ENCODE results near the gene KATNB1. TPM values are rescaled to one million over a fixed set of nuclear protein-coding genes. Genes with fewer than 3 reads are reported as not detected.

The KATNB1 gene
- total RNA-seq, 1 experiment from 2014 or later, result 60.4 TPM

- ChIA-PET CTCF (interaction anchor here (1.3 to 1.7 kb wide), 2 partner anchors 9 to 11 kb away, joined by 5 to 7 read pairs; no protein-coding TSS in a partner anchor), POLR2A (no interaction called here)
Measured at GRCh38 chr16:57784334-57784733, 48.8 kb downstream of the KATNB1 start.

GRCh38 chr16:57785385-57785784 is 49.8 kb downstream of the KATNB1 start:
- H3K4me1 Mint-ChIP-seq, result peaks cover 6% of the 10 kb centered on the region; the same call in 1 of the 2 replicates
- ChIA-PET POLR2A (no interaction called here), CTCF (interaction anchor here (1.3 to 2.2 kb wide), 3 partner anchors 10 kb away, joined by 5 to 11 read pairs (median 7); no protein-coding TSS in a partner anchor)
- no peaks in the 10 kb centered on the region for H3K36me3 Mint-ChIP-seq
- no peaks in the 10 kb centered on the region for H3K27me3 Mint-ChIP-seq (ENCODE audit: low read depth)
- H3K9me3 Mint-ChIP-seq, result no peaks in the 10 kb centered on the region
- H3K27ac Mint-ChIP-seq, result no peak overlapping the region
- DNase-seq (ENCODE audit: low spot score) (no peak), ATAC-seq (no peak)
- H3K4me3 Mint-ChIP-seq, result no peak overlapping the region
- TF ChIP-seq ESRRA (CRISPR knock-in tag; IDR thresholded peaks at IDR 0.05; ENCODE audit: borderline replicate concordance) (no peak), NFYB (CRISPR knock-in tag; conservative IDR thresholded peaks at IDR 0.05; ENCODE audit: low read depth) (no peak), ZNF425 (CRISPR knock-in tag; conservative IDR thresholded peaks at IDR 0.05) (no peak), SOX15 (CRISPR knock-in tag; IDR thresholded peaks at IDR 0.05) (no peak), CTCF (IDR thresholded peaks at IDR 0.05) (no peak), CBFB (CRISPR knock-in tag; IDR thresholded peaks at IDR 0.05; ENCODE audit: low read depth) (no peak), MLX (CRISPR knock-in tag; IDR thresholded peaks at IDR 0.05) (no peak), PRDM15 (CRISPR knock-in tag; IDR thresholded peaks at IDR 0.05) (no peak), FOXP1 (CRISPR knock-in tag; IDR thresholded peaks at IDR 0.05; ENCODE audit: borderline replicate concordance) (no peak), ZNF512 (CRISPR knock-in tag; IDR thresholded peaks at IDR 0.05; ENCODE audit: borderline replicate concordance) (no peak), ZBTB43 (CRISPR knock-in tag; IDR thresholded peaks at IDR 0.05) (no peak), ZBTB21 (CRISPR knock-in tag; IDR thresholded peaks at IDR 0.05; ENCODE audit: borderline replicate concordance) (no peak)

More at GRCh38 chr16:57784334-57784733, 48.8 kb downstream of the KATNB1 start:
- Mint-ChIP-seq H3K9me3 (no peaks in the 10 kb centered on the region), H3K4me3 (no peak overlapping the region), H3K36me3 (no peaks in the 10 kb centered on the region), H3K27me3 (ENCODE audit: low read depth) (no peaks in the 10 kb centered on the region), H3K27ac (no peak overlapping the region), H3K4me1 (peaks cover 6% of the 10 kb centered on the region; the same call in 1 of the 2 replicates)
- ATAC-seq (no peak), DNase-seq (ENCODE audit: low spot score) (no peak)
- no peak for TF ChIP-seq ZNF263 (CRISPR knock-in tag; IDR thresholded peaks at IDR 0.05; ENCODE audit: low read depth)
- TF ChIP-seq OVOL2 (CRISPR knock-in tag; IDR thresholded peaks at IDR 0.05; ENCODE audit: borderline replicate concordance), result no peak
- no peak for TF ChIP-seq HMGXB4 (CRISPR knock-in tag; IDR thresholded peaks at IDR 0.05)
- TF ChIP-seq ATF6 (CRISPR knock-in tag; IDR thresholded peaks at IDR 0.05), result no peak
